HG03565 (cell line): Measurements from ENCODE around the gene MAGOHB.
"Not testable (repeated sequence)": the region's sequence is repeated elsewhere in the genome, so short reads cannot be mapped to it uniquely, and the experiment has no call there.

Source experiments
- ATAC-seq: cut with Tn5 transposase; IDR thresholded peaks from one replicate; pipeline ENCODE4 v1.9.1; 2021; ENCODE audit warnings: mild to moderate bottlenecking, moderate library complexity; ENCODE audit not compliant: unreplicated experiment

The MAGOHB gene

DNA sequence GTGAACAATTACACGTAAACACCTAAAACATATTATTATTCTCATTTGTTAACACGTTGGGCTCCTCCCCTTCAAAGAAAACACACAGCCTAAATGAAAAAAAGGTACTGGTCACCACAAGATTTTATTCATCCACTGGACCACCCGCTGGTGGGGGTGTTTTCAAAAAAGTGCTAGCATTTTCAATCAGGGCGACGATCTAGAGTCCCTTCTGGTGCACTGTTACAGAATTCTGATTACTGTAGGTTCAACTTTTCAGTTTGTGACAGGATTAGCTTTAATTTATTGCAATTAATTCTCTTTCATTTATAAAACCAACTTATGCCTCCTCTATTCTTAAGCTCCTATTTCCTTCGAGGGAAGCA lies 443 bp downstream of the MAGOHB start:
- ATAC-seq, result no peak

GRCh38 chr12:10612110-10612509 lies 1.3 kb downstream of the MAGOHB start:
- no peak for ATAC-seq

GRCh38 chr12:10611258-10611657 lies 2.2 kb downstream of the MAGOHB start:
- not testable (repeated sequence) for ATAC-seq

GRCh38 chr12:10610188-10610587 lies 3.2 kb downstream of the MAGOHB start:
- no peak for ATAC-seq

DNA sequence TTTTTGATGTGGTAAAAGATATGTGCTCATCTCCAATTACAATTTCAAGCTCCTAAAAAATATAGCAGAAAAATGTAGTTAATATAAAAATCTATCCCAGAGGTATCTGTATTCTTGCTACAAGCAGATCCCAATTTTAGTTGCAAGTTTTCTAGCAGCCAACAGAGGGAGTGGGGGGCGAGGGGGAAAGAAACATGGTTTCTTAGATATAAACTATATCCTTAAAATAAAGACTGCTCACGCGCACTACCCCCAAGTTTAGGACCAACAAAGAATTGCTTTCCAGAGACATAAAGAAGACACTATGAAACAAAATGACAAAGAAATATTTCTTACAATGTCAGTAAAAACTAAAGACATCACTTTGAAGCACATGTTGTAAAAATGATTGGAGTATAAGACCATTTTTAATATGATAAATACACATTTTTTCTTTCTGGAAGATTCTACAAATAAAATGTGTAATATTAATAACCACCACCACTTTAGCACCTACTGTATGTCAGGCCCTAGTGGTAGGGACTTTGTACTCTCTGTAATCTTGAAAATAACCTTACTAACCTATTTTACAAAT lies 5.4 kb downstream of the MAGOHB start:
- no peak for ATAC-seq

DNA sequence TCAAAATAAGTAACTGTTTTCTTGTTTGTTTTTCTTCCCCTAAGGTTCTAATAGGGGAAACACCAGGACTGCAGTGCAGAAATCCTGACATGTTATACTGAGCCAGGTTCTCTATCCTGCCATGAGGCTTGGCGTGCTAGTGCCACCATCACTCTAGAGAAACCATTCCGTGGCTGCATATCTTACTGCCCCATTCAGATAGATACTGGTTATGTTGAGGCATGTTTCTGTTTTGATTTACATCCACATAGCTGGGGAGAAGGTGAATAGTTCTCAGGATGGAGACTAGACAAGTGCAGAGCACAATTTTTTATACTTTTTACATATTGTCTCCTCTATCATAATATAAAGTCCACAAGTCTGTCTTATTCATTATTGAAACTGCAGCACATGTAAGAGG lies 11.5 kb downstream of the MAGOHB start:
- ATAC-seq, result no peak

GRCh38 chr12:10600988-10601387 lies 12.4 kb downstream of the MAGOHB start:
- no peak for ATAC-seq

DNA sequence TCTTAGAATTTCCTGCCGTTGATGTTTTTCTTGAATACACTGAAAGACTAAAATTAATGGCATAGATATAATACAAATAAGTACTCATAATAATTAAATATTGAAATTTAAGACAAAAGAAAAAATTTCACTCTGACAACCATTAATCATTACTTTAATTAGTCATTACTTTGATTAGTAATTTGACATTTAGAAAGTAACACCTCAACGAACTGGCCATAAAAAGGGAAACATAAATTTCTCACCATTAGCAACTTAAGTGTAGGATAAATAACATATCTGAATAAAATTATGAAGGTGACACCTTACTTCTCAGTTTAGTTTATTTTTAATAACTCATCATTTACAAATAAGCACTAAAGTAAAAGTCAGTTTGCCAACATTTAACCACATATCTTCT lies 17.5 kb downstream of the MAGOHB start:
- ATAC-seq, result no peak

GRCh38 chr12:10590966-10591365 lies 22.4 kb downstream of the MAGOHB start:
- no peak for ATAC-seq

GRCh38 chr12:10584415-10584814 lies 29.0 kb downstream of the MAGOHB start:
- ATAC-seq, result no peak

GRCh38 chr12:10582704-10583103 lies 30.7 kb downstream of the MAGOHB start:
- ATAC-seq, result no peak

DNA sequence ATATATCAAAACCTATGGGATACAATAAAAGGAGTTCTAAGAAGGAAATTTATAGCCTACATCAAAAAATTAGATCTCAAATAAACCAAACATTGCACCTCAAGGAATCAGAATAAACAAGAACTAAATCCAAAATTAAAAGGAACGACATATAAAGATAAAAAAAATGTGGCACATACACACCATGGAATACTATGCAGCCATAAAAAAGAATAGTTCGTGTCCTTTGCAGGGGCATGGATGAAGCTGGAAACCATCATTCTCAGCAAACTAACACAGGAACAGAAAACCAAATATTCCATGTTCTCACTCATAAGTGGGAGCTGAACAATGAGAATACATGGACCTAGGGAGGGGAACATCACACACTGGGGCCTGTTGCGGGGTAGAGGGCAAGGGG lies 31.3 kb downstream of the MAGOHB start:
- ATAC-seq, result not testable (repeated sequence)

GRCh38 chr12:10574307-10574706 lies 39.1 kb downstream of the MAGOHB start:
- ATAC-seq, result no peak

DNA sequence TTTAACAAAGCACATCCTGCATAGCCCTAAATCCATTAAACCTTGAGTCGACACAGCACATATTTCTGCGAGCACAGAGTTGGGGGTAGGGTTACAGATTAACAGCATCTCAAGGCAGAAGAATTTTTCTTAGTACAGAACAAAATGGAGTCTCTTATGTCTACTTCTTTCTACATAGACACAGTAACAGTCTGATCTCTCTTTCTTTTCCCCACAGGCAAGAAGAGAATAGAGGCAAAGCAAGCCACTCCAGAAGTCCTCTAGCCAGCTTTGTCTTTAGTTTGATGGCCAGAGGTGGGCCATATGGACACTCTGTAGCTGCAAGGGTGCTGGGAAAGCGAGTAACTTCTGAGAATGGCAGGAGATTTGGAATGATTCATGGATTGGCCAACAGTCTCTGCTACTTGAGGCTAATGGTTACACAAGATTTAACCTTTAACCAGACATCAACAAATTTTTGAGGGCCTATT lies 41.4 kb downstream of the MAGOHB start:
- ATAC-seq, result not testable (repeated sequence)

DNA sequence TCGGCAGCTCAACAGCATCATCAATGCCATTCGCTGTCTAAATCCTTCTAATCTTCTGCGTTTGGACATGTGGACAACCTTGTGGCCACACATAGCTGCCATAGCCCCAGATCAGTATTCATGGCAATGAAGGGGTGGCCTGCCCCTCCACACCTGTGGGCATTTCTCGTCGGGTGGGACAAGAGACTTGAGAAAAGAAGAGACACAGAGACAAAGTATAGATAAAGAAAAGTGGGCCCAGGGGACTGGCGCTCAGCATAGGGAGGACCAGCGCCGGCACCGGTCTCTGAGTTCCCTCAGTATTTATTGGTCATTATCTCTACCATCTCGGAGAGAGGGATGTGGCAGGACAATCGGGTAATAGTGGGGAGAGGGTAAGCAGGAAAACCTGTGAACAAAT lies 42.3 kb downstream of the MAGOHB start:
- no peak for ATAC-seq

DNA sequence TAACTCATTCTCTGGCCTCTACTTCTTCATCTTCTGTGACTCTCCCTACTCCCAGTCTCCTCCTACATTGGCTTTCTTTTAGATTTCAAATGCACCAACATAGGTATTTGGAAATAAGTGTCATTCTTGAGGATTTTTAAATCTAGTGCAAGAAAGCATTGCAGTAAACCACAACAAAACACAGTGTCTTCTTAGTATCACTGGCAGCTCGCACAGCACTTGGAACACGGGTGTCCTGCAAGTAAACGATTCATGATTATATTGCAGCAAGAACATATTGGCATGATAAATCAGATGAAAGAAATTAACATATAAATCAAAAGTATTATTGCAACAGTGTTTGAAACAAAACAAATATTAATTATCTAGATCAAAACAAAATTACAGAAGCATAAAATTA lies 45.6 kb downstream of the MAGOHB start:
- ATAC-seq, result no peak

- no peak for ATAC-seq
Measured at GRCh38 chr12:10563966-10564365, 49.4 kb downstream of the MAGOHB start.

- ATAC-seq, result no peak
Measured at GRCh38 chr12:10563002-10563401, 50.4 kb downstream of the MAGOHB start.

DNA sequence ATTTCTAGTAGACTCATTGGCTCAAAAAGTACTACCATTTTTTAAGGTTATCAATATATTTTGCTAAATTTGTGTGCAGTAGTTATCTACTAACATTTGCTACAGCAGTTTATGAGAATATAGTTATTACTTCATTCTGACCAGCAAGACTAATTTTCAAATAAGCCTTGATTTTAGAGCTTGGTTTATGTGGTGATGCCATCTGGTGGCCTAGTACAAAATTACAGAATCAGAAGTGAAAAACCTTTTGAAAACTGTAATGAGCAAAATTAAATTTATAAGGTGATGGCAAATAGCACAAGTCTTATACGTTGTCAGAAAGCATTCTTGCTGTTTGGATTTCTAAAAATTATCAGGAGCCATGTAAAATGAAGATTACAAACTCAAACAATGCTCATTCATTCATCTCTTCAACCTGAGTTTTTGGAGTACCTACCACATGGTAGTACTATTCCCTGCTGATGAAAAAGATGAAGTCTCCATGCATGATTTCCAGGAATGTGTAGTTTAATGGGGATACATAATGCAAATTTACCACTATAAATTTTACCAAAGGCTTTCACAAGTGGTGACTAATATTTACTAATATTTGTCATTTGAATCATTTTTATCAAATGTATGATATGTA lies 51.0 kb downstream of the MAGOHB start:
- ATAC-seq, result no peak

GRCh38 chr12:10559244-10559643 lies 54.2 kb downstream of the MAGOHB start:
- no peak for ATAC-seq

GRCh38 chr12:10558789-10559188 lies 54.6 kb downstream of the MAGOHB start:
- ATAC-seq, result no peak

DNA sequence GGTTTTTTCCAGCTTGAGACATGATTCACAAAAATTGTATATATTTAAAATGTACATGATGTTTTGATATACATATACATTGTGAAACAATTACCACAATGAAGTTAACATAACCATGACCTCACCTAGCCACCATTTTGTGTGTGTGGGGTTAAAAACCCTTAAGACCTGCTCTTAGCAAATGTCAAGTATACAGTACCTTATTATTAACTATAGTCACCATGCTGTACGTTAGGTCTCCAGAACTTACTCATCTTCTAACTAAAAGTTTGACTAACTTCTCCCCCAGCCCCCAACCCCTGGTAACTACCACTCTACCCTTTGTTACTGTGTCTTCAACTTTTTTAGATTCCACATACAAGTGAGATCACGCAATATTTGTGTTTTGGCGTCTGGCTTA lies 55.1 kb downstream of the MAGOHB start:
- no peak for ATAC-seq

- peak; percentile 43 for ATAC-seq
Measured at GRCh38 chr12:10557766-10558165, 55.6 kb downstream of the MAGOHB start.
